ENCODE results near the gene MVK. TPM values are rescaled to one million over a fixed set of nuclear protein-coding genes. Genes with fewer than 3 reads are reported as not detected.

MVK gene
- total RNA-seq, 3 donors from 2014 or later, result 8.8 to 18.4 (median 17.6) TPM

GRCh38 chr12:109621211-109621694, 47.7 kb downstream of the MVK start:
- Histone ChIP-seq H3K4me1 (peaks cover 5 to 7% of the 10 kb centered on the region in 2 donors), H3K9me3 (no peaks in the 10 kb centered on the region), H3K4me3 (peak overlapping the region in 2 of 3 donors; percentile 8 to 42), H3K27me3 (peaks cover 0 to 7% of the 10 kb centered on the region in 2 donors), H3K27ac (peak overlapping the region; percentile 46 to 81), H3K36me3 (no peaks in the 10 kb centered on the region)
- no peak for DNase-seq (ENCODE audit: low spot score in 2 of 2)
- TF ChIP-seq CTCF (IDR thresholded peaks at IDR 0.05) (no peak), POLR2AphosphoS5 (IDR thresholded peaks at IDR 0.05) (no peak), POLR2A (IDR thresholded peaks at IDR 0.05) (no peak)
- intact Hi-C loops (cut with DNase I; ENCODE audit: low total_unique reads), result no loop called here

- no peak for DNase-seq (ENCODE audit: low spot score in 2 of 2)
- Histone ChIP-seq H3K4me3 (peak overlapping the region in 2 of 3 donors; percentile 8 to 42), H3K9me3 (no peaks in the 10 kb centered on the region), H3K4me1 (peaks cover 5 to 7% of the 10 kb centered on the region in 2 donors), H3K27me3 (peaks cover 0 to 7% of the 10 kb centered on the region in 2 donors), H3K36me3 (no peaks in the 10 kb centered on the region), H3K27ac (peak overlapping the region; percentile 46 to 81)
- TF ChIP-seq CTCF (IDR thresholded peaks at IDR 0.05), result no peak
- TF ChIP-seq POLR2AphosphoS5 (IDR thresholded peaks at IDR 0.05), result no peak
- no peak for TF ChIP-seq POLR2A (IDR thresholded peaks at IDR 0.05)
- intact Hi-C loops (cut with DNase I; ENCODE audit: low total_unique reads), result no loop called here
Observed at GRCh38 chr12:109621901-109622364, 48.3 kb downstream of the MVK start.

DNA sequence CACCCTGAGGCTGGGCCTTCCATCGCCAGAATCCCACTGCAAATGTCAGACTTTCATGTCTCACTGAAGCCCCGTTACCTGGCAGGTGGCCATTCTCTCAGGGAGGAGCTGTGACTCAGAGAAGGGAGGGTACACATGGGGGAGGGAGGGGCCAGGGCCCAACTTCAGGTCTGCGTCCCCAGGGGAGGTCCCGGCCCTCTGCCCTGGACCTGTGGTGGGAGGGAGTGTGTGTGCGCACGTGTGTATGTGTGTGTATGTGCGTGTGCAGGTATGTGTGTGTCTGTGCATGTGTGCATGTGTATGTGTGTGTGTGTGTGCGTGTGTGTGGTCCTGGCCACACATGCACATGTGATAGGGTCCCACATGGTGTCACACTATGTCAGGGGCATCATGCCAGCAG, 50.9 kb downstream of the MVK start:
- no peaks in the 10 kb centered on the region for H3K9me3 ChIP-seq
- peaks cover 5 to 7% of the 10 kb centered on the region in 2 donors for H3K4me1 ChIP-seq
- intact Hi-C loops (cut with DNase I; ENCODE audit: low total_unique reads), result no loop called here
- DNase-seq (ENCODE audit: low spot score in 2 of 2), result no peak
- H3K27ac ChIP-seq, result no peak overlapping the region
- TF ChIP-seq POLR2AphosphoS5 (IDR thresholded peaks at IDR 0.05), result no peak
- no peak for TF ChIP-seq POLR2A (IDR thresholded peaks at IDR 0.05)
- no peak for TF ChIP-seq CTCF (IDR thresholded peaks at IDR 0.05)
- H3K36me3 ChIP-seq, result no peaks in the 10 kb centered on the region
- peaks cover 0 to 11% of the 10 kb centered on the region in 2 donors for H3K27me3 ChIP-seq
- H3K4me3 ChIP-seq, result no peak overlapping the region

DNA sequence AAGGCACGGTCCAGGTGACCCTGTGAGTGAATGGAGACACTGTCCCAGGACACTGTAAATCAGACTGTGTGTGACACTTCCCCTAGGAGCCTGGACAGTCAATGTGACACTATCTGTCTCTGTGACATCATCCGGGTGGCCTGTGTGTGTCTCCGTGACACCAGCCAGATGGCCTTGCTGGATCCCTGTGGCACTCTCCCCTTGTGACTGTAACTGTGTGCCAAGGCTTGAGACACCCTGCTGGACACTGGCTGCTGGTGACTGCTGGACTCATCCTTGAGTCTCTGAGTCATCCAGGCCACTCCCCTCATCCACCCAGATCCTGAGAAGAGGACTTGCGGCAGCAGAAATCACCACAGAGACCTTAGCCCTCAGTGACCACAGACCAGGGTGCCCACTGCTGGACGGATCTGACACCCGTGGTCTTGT, 51.6 kb downstream of the MVK start:
- Histone ChIP-seq H3K4me1 (peaks cover 5 to 7% of the 10 kb centered on the region in 2 donors), H3K27me3 (peaks cover 0 to 16% of the 10 kb centered on the region in 2 donors), H3K36me3 (no peaks in the 10 kb centered on the region), H3K27ac (no peak overlapping the region), H3K4me3 (no peak overlapping the region), H3K9me3 (no peaks in the 10 kb centered on the region)
- intact Hi-C loops (cut with DNase I; ENCODE audit: low total_unique reads), result no loop called here
- TF ChIP-seq CTCF (IDR thresholded peaks at IDR 0.05), result no peak
- TF ChIP-seq POLR2AphosphoS5 (IDR thresholded peaks at IDR 0.05), result no peak
- no peak for TF ChIP-seq POLR2A (IDR thresholded peaks at IDR 0.05)
- DNase-seq (ENCODE audit: low spot score in 2 of 2), result no peak

DNA sequence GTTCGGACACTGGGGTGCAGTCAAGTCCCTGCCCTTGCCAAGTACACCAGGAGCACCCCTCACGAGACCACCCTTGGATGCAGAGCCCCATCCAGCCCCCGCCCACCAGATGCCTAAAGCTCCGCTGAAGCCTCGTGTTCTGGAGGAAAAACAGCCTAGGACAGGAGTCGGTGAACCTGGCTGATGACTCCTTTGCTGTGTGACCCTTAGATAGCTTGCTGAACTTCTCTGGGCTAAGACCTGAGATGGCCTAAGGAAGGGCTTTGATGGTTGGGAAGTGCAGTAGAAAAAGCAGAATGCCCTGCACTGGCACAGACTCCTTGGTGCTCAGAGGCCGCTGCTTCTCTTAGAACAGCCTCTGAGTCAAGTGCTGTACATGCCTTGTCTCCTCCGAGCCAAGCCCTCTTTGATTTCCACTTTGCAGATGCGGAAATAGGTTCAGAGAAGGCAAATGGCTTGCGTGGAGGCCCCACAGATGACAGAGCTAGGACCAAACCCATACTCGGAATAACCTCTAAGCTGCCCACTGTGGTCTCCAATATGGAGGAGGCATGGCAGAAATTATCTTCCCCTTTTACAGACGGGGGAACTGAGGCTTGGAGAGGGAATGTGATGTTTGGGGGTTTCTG, 52.3 kb downstream of the MVK start:
- no peak for TF ChIP-seq POLR2A (IDR thresholded peaks at IDR 0.05)
- no peak for TF ChIP-seq POLR2AphosphoS5 (IDR thresholded peaks at IDR 0.05)
- no peak for TF ChIP-seq CTCF (IDR thresholded peaks at IDR 0.05)
- H3K36me3 ChIP-seq, result no peaks in the 10 kb centered on the region
- peaks cover 5 to 6% of the 10 kb centered on the region in 2 donors for H3K4me1 ChIP-seq
- peaks cover 0 to 20% of the 10 kb centered on the region in 2 donors for H3K27me3 ChIP-seq
- intact Hi-C loops (cut with DNase I; ENCODE audit: low total_unique reads), result no loop called here
- no peak overlapping the region for H3K4me3 ChIP-seq
- H3K9me3 ChIP-seq, result no peaks in the 10 kb centered on the region
- no peak for DNase-seq (ENCODE audit: low spot score in 2 of 2)
- no peak overlapping the region for H3K27ac ChIP-seq

Data from breast epithelium (tissue), 4 donors.